SK-N-MC (cell line): Measurements from ENCODE around the gene ARL3.

Experiments used
- DNase-seq: peaks from one replicate; pipeline ENCODE4 v3.0.0-alpha.2; 2011; ENCODE audit warnings: low read depth, low spot score
- H3K27ac ChIP-seq: fragments of 200-600 bp; sonication (generic); 2 replicates; pipeline ENCODE4 v1.5.1; 2016; ENCODE audit warnings: mixed run types
- H3K36me3 ChIP-seq: fragments of 200-600 bp; sonication (generic); 2 replicates; pipeline ENCODE4 v1.6.1; 2017; ENCODE audit warnings: antibody characterized with exemption, low read length, mixed read lengths; ENCODE audit not compliant: insufficient read depth
- H3K4me3 ChIP-seq: fragments of 200-600 bp; sonication (generic); 2 replicates; pipeline ENCODE4 v1.5.1; 2016
- H3K9ac ChIP-seq: fragments of 200-600 bp; sonication (generic); 2 replicates; pipeline ENCODE4 v1.8.0; 2017; ENCODE audit warnings: mixed run types, mixed read lengths; ENCODE audit not compliant: insufficient read length
- H3K9me3 ChIP-seq: fragments of 200-600 bp; sonication (generic); 2 replicates; pipeline ENCODE4 v1.6.1; 2017; ENCODE audit warnings: low read depth, mild to moderate bottlenecking, antibody characterized with exemption, low read length, moderate library complexity, mixed read lengths
- EZH2 ChIP-seq: fragments of 200-600 bp; sonication (generic); IDR thresholded peaks from one replicate; pipeline ENCODE4 v1.6.1; 2017; ENCODE audit warnings: antibody characterized with exemption
- FOXP2 ChIP-seq: optimal IDR thresholded peaks from 2 replicates; pipeline ENCODE3; 2011; ENCODE audit warnings: mild to moderate bottlenecking, moderate library complexity; ENCODE audit not compliant: insufficient read depth; ENCODE audit errors: extremely low read length, control extremely low read depth
- POLR2AphosphoS5 ChIP-seq: IDR thresholded peaks from 2 replicates; pipeline ENCODE4 v1.6.1; 2012; ENCODE audit warnings: mild to moderate bottlenecking, low read depth, low read length, borderline replicate concordance

ARL3 gene

GRCh38 chr10:102629661-102630614 lies 84.3 kb downstream of the ARL3 start:
- Histone ChIP-seq H3K4me3 (no peak overlapping the region), H3K27ac (no peak overlapping the region), H3K9ac (no peak overlapping the region), H3K9me3 (no peaks in the 10 kb centered on the region), H3K36me3 (no peaks in the 10 kb centered on the region)
- TF ChIP-seq FOXP2 (no peak), EZH2 (no peak), POLR2AphosphoS5 (no peak)
- DNase-seq = no peak

GRCh38 chr10:102628451-102628911 lies 85.7 kb downstream of the ARL3 start:
- no peaks in the 10 kb centered on the region for H3K9me3 ChIP-seq
- no peak overlapping the region for H3K4me3 ChIP-seq
- TF ChIP-seq POLR2AphosphoS5 = no peak
- TF ChIP-seq FOXP2 = no peak
- no peak for TF ChIP-seq EZH2
- no peaks in the 10 kb centered on the region for H3K36me3 ChIP-seq
- no peak for DNase-seq
- no peak overlapping the region for H3K27ac ChIP-seq
- no peak overlapping the region for H3K9ac ChIP-seq

GRCh38 chr10:102627736-102628293 lies 86.4 kb downstream of the ARL3 start:
- no peak overlapping the region for H3K4me3 ChIP-seq
- no peak for DNase-seq
- no peak overlapping the region for H3K27ac ChIP-seq
- TF ChIP-seq POLR2AphosphoS5 (no peak), EZH2 (no peak), FOXP2 (no peak)
- no peak overlapping the region for H3K9ac ChIP-seq
- H3K36me3 ChIP-seq = no peaks in the 10 kb centered on the region
- H3K9me3 ChIP-seq = no peaks in the 10 kb centered on the region

GRCh38 chr10:102627291-102627735 lies 86.9 kb downstream of the ARL3 start:
- no peak for TF ChIP-seq FOXP2
- no peak for TF ChIP-seq EZH2
- TF ChIP-seq POLR2AphosphoS5 = no peak
- no peaks in the 10 kb centered on the region for H3K9me3 ChIP-seq
- no peak overlapping the region for H3K4me3 ChIP-seq
- H3K36me3 ChIP-seq = no peaks in the 10 kb centered on the region
- no peak overlapping the region for H3K9ac ChIP-seq
- no peak overlapping the region for H3K27ac ChIP-seq
- no peak for DNase-seq

GRCh38 chr10:102626026-102626685 lies 88.0 kb downstream of the ARL3 start:
- Histone ChIP-seq H3K27ac (no peak overlapping the region), H3K9ac (no peak overlapping the region), H3K4me3 (no peak overlapping the region), H3K36me3 (no peaks in the 10 kb centered on the region), H3K9me3 (no peaks in the 10 kb centered on the region)
- no peak for DNase-seq
- no peak for TF ChIP-seq EZH2
- no peak for TF ChIP-seq POLR2AphosphoS5
- TF ChIP-seq FOXP2 = no peak

- Histone ChIP-seq H3K9ac (no peak overlapping the region), H3K36me3 (no peaks in the 10 kb centered on the region), H3K27ac (no peak overlapping the region), H3K4me3 (no peak overlapping the region), H3K9me3 (no peaks in the 10 kb centered on the region)
- DNase-seq = no peak
- TF ChIP-seq FOXP2 (no peak), EZH2 (no peak), POLR2AphosphoS5 (no peak)
These were observed 89.2 kb downstream of the ARL3 start for GRCh38 chr10:102624751-102625645.

GRCh38 chr10:102624094-102624493 lies 90.1 kb downstream of the ARL3 start:
- Histone ChIP-seq H3K36me3 (no peaks in the 10 kb centered on the region), H3K9me3 (no peaks in the 10 kb centered on the region), H3K9ac (no peak overlapping the region), H3K4me3 (no peak overlapping the region), H3K27ac (no peak overlapping the region)
- DNase-seq = no peak
- TF ChIP-seq EZH2 (no peak), POLR2AphosphoS5 (no peak), FOXP2 (no peak)
